Neural progenitor cell (in vitro differentiated cells): Measurements from ENCODE around the gene PHACTR1.

Experiments used
- EZH2phosphoT487 ChIP-seq: fragments of 200-600 bp; sonication (generic); IDR thresholded peaks from 2 replicates; pipeline ENCODE4 v1.6.1; 2017; ENCODE audit warnings: antibody characterized with exemption
- TF ChIP-seq, protein P1 (sequence below): fragments of 200-600 bp; sonication (generic); IDR thresholded peaks from 2 replicates; pipeline ENCODE4 v1.5.1; 2017; ENCODE audit warnings: antibody characterized with exemption, mild to moderate bottlenecking

DNA sequence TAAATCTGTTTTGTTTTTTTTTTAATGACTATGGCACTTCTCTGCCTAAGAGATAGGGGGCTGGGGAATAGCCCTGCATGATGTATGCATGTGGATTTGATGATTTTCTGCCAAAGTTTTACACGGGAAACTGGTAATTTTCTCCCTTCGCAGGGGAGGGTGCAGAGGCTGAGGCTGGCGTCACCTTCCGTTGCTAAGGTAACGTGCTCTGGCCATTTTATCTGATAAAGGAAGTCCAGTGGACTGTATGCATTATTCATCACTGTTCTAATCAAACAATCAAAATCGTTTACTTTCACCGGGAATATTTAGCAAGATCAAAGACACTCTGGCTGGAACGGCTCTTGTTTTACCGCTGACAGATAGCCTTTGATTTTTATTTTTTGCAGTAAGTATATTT lies 789 bp downstream of the PHACTR1 start:
- TF ChIP-seq, protein P1, sequence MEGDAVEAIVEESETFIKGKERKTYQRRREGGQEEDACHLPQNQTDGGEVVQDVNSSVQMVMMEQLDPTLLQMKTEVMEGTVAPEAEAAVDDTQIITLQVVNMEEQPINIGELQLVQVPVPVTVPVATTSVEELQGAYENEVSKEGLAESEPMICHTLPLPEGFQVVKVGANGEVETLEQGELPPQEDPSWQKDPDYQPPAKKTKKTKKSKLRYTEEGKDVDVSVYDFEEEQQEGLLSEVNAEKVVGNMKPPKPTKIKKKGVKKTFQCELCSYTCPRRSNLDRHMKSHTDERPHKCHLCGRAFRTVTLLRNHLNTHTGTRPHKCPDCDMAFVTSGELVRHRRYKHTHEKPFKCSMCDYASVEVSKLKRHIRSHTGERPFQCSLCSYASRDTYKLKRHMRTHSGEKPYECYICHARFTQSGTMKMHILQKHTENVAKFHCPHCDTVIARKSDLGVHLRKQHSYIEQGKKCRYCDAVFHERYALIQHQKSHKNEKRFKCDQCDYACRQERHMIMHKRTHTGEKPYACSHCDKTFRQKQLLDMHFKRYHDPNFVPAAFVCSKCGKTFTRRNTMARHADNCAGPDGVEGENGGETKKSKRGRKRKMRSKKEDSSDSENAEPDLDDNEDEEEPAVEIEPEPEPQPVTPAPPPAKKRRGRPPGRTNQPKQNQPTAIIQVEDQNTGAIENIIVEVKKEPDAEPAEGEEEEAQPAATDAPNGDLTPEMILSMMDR, result no peak
- TF ChIP-seq EZH2phosphoT487, result no peak
